WI38 (cell line): ENCODE results near the gene PKNOX2.

Experiments
- H3K4me3 ChIP-seq: 2 replicates; pipeline ENCODE4 v1.5.1; 2011; ENCODE audit warnings: low read depth, mild to moderate bottlenecking, control low read depth, low read length
- CTCF ChIP-seq: IDR thresholded peaks from 2 replicates; pipeline ENCODE4 v1.5.1; 2012; ENCODE audit warnings: low read depth, mild to moderate bottlenecking, control low read depth, low read length

PKNOX2 gene

DNA sequence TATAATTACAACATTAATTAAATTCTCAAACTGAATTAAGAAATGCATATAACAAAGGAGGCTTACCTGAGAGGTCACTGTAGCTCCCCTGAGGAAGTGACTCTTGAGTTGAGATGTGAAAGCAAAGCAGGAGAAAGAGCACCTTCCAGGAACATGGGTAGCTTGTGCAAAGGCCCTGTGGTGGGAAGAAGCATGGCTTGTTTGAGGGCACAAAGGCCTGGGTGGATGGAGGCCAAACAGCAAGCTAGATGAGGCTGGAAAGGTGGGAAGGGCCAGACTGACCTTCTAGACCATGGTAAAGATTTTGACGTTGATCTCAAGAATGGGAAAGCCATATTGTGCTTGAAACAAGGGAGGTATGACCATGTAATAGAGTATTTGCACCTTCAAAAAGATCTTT, 155.1 kb downstream of the PKNOX2 start:
- no peak overlapping the region for H3K4me3 ChIP-seq
- TF ChIP-seq CTCF = no peak

DNA sequence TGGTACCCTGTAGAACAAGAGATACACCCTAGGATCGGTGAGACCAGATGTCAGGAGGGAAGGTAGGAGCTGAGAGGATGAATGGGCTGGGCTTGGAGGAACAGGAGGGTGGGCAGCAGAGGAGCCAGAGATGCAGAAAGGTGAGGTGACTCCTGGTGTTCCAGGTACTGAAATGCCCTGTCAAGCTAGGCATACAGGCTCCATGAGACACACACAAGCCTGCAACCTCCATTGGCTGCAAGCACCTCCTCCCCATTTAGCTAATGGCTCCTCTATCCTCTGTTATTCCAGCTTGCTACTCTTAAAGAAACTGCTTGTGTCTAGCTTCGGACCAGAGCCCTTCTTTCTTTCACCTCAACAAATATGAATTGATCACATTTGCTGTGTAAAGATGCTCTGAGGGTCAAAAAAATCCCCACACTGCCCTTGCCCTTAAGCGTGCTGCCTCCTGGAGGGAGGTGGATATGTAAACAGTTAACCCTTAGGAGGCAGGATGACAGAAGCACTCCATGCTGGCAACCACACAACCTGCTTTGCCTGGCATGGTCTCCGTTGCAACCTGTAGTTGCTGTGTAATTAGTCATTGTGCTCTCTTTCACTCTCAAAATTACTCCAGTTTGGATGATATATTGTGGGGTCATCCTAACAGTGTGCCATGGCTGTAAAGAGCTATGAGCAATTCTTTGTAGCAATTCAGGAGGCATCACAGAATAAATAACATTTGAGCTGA, 156.0 kb downstream of the PKNOX2 start:
- TF ChIP-seq CTCF = no peak
- H3K4me3 ChIP-seq = no peak overlapping the region

GRCh38 chr11:125322289-125322688, 157.7 kb downstream of the PKNOX2 start:
- TF ChIP-seq CTCF = no peak
- H3K4me3 ChIP-seq = no peak overlapping the region

DNA sequence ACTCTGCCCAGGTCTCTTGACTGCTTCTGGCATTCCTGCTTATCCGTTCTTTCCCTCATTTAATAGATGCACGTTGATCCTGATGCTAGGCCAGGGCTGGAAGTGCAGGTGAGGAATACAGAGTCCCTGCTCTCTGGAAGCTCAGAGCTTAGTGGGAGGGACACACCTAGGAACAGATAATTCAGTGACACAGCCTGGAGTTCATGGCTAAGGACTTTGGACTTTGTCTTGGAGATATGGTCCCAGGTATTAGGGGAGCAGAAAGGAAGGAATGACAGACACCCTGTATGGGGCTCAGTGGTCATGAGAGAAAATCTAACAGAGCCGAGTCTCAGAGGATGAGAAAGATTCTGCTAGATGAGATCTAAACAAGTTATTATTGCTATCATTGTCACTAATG, 160.6 kb downstream of the PKNOX2 start:
- no peak overlapping the region for H3K4me3 ChIP-seq
- no peak for TF ChIP-seq CTCF

DNA sequence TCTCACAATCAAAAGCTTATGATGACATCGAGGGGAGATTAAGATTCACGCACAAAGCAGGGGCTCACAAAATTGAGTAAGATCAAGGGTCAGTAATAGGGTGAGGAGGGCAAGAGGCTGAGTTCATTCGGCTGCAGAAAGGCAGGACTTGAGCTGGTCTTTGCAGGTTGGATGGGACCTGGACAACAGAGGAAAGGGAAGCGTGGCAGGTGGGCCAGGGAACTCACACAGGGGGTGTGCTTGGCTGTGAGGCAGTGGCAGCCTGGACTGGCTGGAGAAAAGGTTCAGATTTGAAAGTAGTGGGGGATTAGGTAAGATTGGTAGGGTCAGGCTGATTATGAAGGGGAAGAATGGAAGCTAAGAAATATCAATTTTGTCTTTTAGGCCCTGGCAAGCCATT, 161.6 kb downstream of the PKNOX2 start:
- TF ChIP-seq CTCF = no peak

GRCh38 chr11:125327518-125328224, 163.1 kb downstream of the PKNOX2 start:
- H3K4me3 ChIP-seq = no peak overlapping the region
- TF ChIP-seq CTCF = no peak

More for the DNA sequence above, 161.6 kb downstream of the PKNOX2 start:
- no peak overlapping the region for H3K4me3 ChIP-seq

DNA sequence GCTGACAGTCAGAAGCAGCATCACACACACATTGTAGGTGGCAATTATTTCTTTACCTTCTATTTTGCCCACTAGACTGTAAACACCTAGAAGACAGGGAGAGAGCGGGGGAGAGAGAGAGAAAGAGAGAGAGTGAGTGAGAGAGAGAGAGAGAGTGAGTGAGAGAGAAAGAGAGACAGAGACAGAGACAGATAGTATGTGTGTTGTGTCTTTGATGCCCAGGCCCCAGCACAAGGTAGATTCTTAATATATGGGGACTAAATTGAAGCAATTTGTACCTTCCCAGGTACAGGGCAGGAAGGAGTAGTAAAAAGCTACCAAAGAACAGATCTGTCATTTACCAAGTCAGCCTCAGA, 163.7 kb downstream of the PKNOX2 start:
- TF ChIP-seq CTCF = no peak
- H3K4me3 ChIP-seq = no peak overlapping the region
